Activated effector memory CD4-positive, alpha-beta T cell treated with Interleukin-2 at 50 U/mL for 16 hours (primary cell): ENCODE measurements around the gene SPOCD1.
"Not testable (repeated sequence)": the region's sequence is repeated elsewhere in the genome, so short reads cannot be mapped to it uniquely, and the experiment has no call there.

Experiments used
- DNase-seq: peaks from one replicate; pipeline ENCODE4 v3.0.0-alpha.2; 2020

Gene SPOCD1

DNA sequence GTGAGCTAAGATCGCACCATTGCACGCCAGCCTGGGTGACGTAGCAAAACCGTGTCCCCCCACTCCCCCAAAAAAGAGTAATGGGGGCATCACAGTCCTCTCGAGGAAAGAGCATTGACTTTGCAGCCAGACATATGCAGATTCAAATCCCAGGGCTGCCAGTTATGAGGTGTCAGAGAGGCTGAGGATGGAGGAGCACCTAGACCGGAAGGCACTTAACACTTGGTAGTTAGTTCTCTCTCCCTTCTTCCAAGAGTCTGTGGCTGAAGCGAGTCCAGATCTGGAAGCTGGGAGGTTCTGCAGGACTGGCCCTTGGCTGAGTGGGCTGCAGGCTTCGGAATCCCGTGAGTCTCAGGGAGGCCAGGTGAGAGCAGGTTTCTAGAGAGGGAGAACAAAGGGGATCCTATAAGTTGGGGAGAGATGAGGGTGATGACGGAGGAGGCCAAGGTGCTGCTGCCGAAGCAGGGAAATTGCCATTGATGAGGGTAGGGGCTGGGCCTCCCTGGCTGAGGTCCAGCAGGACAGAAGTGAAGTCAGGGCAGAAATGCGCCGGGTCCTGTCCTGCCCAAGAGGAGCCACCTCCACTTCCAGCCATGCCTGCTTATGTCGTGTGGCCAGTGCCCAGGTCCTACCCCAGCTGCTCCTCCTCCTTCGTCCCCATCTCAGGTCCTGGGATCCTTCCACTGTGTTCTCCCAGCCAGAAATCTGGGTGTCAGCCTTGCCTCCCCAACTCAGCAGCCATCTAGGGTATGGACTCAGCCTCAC is 13.3 kb upstream of the SPOCD1 start:
- no peak for DNase-seq

DNA sequence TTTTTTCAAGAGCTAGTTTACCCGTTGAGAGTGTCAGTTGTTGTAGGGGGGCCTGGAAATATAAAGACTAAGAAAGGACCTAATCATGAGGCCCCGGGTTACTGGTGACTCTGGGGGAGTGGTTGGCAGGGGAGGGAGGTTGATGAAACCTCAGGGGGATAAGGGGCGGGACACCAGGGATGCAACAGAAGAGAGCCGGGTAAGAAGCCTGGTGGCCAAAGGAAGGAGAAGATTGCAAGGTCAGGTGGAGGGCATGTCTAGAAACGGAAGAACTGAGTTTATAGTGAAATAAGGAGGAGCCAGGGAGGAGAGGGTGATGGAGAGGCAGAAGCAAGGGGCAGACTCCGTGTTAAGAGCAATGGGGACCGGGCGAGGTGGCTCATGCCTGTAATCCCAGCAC is 12.5 kb upstream of the SPOCD1 start:
- DNase-seq: no peak

DNA sequence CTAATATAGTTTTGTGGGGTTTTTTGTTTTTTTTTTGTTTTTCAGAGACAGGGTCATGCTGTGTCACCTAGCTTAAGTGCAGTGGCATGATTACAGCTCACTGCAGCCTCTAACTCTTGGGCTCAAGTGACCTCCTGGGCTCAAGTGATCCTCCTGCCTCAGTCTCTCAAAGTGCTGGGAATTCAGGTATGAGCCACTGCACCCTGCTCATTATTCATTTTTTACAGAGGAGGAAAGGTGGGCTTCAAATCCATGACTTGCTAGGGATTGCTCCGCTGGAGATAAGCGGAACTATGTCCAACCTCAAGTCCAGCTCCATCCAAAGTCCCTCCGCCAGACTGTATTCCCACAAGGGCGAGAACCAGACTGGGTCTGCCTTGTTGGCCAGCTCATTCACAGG is 8.0 kb upstream of the SPOCD1 start:
- DNase-seq: no peak

- no peak for DNase-seq
Observed at GRCh38 chr1:31822766-31823165, 6.9 kb upstream of the SPOCD1 start.

DNA sequence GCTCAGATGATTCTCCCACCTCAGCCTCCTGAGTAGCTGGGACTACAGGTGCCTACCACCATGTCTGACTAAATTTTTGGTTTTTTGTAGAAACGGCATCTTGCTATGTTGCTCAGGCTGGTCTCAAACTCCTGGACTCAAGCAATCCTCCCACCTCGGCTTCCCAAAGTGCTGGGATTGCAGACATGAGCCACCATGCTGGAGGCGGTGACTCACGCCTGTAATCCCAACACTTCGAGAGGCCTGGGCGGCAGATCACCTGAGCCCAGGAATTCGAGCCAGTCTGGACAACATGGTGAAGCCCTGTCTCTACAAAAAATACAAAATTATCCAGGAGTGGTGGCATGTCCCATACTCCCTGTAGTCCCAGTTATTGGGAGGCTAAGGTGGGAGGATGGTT is 4.4 kb upstream of the SPOCD1 start:
- DNase-seq: not testable (repeated sequence)

DNA sequence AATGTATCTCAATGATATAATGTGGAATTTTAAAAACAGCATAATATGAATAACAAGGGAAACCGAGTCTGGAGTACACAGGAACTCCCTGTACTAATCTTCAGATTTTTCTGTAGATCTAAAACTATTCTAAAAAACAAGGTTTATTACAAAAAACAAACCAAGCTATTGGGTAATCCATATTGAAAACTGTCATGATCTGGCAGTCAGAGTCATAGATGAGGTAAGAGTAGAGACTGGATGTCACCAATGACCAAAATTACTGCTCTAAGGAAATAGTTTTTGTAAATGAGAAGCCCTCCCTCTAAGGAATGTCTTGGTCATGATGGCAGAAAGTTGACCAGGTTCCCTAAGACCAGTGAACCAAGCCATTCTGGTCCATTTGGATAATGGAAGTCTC is 2.4 kb upstream of the SPOCD1 start:
- no peak for DNase-seq

DNA sequence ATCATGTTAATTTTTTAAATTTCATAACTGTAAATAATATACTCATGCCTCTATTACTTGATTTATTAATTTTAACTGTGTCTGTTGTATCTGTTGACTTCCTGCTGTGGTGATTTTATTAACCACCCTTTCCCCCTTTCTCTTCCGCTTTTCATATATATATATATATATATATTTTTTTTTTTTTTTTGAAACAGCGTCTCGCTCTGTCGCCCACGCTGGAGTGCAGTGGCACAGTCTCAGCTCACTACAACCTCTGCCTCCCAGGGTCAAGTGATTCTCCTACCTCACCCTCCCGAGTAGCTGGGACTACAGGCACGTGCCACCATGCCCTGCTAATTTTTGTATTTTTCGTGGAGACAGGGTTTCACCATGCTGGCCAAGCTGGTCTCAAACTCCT is 1.1 kb upstream of the SPOCD1 start:
- DNase-seq: not testable (repeated sequence)

DNA sequence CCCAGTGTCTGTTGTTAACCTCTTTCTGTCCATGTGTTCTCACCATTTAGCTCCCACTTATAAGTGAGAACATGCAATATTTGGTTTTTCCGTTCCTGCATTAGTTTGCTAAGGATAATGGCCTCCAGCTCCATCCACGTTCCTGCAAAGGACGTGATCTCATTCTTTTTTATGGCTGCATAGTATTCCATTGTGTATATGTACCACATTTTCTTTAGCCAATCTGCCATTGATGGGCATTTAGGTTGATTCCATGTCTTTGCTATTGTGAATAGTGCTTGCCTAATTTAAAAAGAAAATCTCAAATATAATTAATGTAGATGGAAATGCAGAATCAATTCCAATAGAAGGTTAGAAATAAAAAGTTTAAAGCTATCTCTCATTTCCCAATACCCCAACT is 679 bp upstream of the SPOCD1 start:
- not testable (repeated sequence) for DNase-seq

DNA sequence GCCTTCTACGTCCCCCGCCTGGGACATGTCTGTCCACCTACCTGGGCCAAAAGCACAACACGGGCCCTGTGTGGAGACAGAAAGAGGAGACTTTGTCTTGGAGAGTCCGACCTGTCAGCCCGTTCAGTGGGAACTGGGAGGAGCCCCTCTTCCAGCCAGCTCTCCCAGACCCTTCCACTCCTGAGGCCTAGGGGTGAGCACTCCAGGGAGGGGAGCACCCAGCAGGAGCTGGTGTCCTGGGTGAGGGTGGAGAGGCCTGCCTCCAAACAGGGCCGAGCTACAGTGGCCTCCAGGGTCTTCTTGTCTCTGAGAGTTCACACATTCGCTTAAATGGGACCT is 546 bp downstream of the SPOCD1 start:
- DNase-seq: no peak

DNA sequence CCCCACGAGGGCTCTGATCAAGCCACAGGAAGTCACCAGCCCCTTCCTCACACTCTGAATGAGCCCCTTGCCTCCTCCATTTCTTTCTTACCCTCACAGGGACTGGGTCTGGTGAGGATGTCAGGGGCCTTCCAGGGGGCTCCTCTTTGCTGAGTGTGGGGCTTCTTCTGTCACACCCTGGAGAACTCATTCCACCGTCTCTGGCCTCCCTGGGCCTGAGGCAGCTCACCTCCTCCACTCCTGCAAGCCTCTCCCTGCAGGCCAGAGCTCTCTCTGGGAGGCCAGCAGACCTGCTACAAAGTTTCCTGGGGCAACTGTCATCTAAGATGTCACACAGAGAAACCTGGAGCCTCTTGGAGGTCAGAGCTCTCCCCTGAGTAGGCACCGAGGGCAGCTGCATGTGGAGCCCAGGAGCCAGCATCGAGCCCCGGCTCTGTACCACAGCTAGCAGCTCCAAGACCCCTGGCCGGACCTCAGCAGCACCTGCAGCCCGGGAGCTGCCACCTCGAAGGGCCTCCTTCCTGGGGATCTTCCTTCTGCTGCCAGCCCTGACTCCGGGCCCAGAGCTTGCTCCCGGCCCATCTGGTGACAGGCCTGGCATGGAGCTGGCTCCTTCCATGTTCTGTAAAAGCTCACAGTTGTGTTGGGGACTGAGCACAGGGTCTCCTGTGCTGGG is 1.1 kb downstream of the SPOCD1 start:
- no peak for DNase-seq

DNA sequence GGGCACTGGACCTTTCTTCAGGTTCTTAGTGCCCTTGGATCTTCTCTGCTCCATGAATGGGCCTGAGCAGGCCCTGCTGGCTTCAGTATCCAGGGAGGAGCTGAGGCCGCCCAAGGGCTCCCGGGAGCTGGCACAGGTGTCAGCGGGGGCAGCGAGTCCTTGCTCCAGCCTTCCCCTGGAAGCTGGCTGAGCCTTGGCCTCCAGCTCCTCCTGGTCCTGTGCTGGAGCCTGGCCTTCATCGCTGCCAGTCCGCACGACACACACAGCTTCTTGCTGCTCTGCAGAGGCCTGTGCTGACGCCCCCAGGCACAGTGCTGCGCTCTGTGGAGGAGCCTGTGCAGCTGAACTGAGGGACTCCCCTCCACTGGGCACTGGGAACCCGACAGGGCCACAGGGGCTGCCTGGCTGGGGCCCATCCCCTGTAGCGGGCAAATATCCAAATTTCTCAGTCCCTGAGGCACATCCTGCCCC is 1.7 kb downstream of the SPOCD1 start:
- no peak for DNase-seq

DNA sequence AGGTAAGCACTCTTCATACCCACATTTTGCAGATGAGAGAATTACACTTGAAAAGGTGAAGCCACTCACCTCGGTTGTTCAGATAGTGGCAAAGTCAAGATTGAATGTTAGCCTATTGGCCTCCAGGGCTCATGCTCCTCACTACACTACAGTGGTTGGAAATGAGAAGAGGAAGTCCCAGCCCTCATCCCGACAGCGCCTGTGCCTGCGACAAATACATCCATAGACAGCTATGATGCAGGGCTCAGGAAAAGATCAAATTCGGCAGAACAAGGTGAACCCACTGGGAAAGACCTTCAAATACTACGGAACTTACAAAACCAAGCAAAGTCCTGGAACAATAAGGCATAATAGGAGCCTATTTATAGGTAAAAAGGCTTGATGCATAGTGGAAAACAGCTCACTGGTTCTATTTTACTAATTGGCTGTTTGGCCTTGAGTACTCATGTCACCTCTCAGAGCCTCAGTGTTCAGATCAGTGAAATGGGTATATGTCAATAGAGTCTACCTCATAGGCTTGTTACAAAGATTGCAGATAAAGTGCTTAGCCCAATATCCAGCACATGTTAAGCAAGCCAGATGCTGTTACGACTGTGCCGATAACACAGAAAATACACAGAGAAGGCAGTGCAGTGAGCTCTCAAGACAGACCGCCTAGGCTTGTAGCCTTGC is 3.5 kb downstream of the SPOCD1 start:
- no peak for DNase-seq

DNA sequence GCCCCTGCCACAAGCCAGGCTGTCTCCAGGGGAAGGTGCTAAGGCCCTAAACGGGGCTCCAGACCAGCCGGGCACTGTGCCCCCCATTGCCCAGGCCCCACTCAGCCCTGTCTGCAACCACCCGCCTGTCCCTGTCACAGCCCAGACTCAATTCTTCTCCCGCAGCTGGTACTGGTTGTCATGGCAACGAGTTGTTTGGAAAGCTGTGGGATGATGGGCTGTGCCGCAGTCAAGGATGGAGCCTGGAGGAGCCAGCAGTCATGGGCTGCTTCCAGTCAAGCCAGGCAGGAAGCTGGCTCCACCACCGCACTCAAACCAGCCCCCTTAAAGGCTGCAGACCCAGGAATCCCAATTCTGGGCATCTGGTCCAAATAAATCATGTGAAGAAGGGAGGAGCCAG is 4.2 kb downstream of the SPOCD1 start:
- no peak for DNase-seq

- DNase-seq: no peak
Observed at GRCh38 chr1:31809698-31810097, 6.1 kb downstream of the SPOCD1 start.

DNA sequence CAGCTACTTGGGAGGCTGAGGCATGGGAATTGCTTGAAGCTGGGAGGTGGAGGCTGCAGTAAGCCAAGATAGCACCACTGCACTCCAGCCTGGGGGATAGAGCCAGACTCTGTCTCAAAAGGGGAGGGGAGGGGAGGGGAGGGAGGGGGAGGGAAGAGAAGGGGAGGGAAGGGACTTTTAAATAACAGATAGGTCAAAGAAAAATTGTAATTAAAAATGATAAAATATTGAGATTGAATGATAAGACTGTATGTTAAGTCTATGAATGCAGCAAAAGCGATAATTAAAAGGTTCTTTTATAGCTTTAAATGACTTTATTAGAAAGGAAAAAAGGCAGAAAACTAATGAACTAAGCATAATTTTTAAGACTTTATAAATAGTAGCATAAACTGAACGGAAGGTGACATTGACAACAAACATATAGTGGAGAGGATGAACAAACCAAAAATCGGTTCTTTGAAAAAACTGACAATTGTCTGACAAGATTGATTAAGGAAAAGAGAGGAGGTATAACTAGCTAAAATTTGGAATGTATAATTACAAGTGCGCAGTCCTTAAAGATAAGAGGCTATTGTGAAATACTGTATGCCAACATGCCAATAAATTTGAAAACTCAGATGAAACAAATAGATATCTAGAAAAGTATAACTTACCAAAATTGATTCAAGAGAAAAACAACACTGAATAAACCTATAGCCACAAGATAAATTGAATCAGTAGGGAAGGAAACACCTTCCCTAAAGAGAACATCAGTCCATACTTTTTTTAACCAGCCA is 8.4 kb downstream of the SPOCD1 start:
- no peak for DNase-seq

- no peak for DNase-seq
Observed at GRCh38 chr1:31805318-31805717, 10.5 kb downstream of the SPOCD1 start.

GRCh38 chr1:31804098-31804497 is 11.7 kb downstream of the SPOCD1 start:
- no peak for DNase-seq

GRCh38 chr1:31803610-31804009 is 12.2 kb downstream of the SPOCD1 start:
- DNase-seq: no peak

GRCh38 chr1:31802190-31803150 is 13.4 kb downstream of the SPOCD1 start:
- no peak for DNase-seq

- no peak for DNase-seq
Observed at GRCh38 chr1:31801458-31801857, 14.4 kb downstream of the SPOCD1 start.

DNA sequence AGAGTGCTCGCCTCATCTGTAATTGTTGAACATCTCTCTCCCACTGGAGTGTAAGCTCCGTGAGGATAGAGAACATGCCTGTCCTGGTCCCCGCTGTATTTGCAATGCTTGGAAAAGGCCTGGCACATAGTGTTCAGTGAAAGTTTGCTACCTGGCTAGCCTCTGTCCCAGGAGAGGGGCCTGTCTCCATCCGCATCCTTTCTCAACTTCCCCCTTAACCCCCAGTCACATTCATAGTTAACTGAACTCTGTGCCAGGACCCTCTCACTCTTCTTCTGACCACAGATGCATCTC is 15.2 kb downstream of the SPOCD1 start:
- no peak for DNase-seq
